Activated CD4-positive, alpha-beta memory T cell treated with anti-CD3 and anti-CD28 coated beads for 36 hours (primary cell): ENCODE data around the gene METTL16. TPM values are rescaled to one million over a fixed set of nuclear protein-coding genes. Genes with fewer than 3 reads are reported as not detected.

Experiments
- CTCF ChIA-PET: fragments of 350-600 bp; sonication (Branson Sonifier 250); formaldehyde crosslinking; loops from one replicate; lab custom pipeline; 2021; ENCODE audit warnings: antibody characterized with exemption, inconsistent platforms; lab: Charles Lee
- POLR2A ChIA-PET: fragments of 350-600 bp; sonication (Branson Sonifier 250); formaldehyde crosslinking; loops from one replicate; lab custom pipeline; 2021; ENCODE audit warnings: antibody characterized with exemption; lab: Charles Lee
- DNase-seq: peaks from one replicate; pipeline ENCODE4 v3.0.0-alpha.2; 2020
- H3K27ac Mint-ChIP-seq: one replicate; pipeline ENCODE4 v1.8.0; 2021; ENCODE audit warnings: mixed read lengths
- H3K27me3 Mint-ChIP-seq: one replicate; pipeline ENCODE4 v1.8.0; 2021; ENCODE audit warnings: mixed read lengths
- H3K36me3 Mint-ChIP-seq: one replicate; pipeline ENCODE4 v1.8.0; 2021; ENCODE audit warnings: mixed read lengths
- H3K4me1 Mint-ChIP-seq: one replicate; pipeline ENCODE4 v1.8.0; 2021; ENCODE audit warnings: low read depth, mixed read lengths
- H3K4me3 Mint-ChIP-seq: one replicate; pipeline ENCODE4 v1.8.0; 2021; ENCODE audit warnings: mild to moderate bottlenecking, mixed read lengths
- H3K9me3 Mint-ChIP-seq: one replicate; pipeline ENCODE4 v1.8.0; 2021; ENCODE audit warnings: mixed read lengths
- intact Hi-C: fragments of 100-400 bp; cut with micrococcal nuclease; formaldehyde crosslinking; loops from one replicate; pipeline ENCODE4 v1.15.1; 2023
- total RNA-seq, 2 experiments: library from RNA; stranded (reverse); gene quantifications; one replicate each; pipeline ENCODE4 v1.2.3, GENCODE V29; 2021

METTL16 gene
- total RNA-seq, 2 experiments from 2014 or later, result 44.0 to 44.6 TPM

GRCh38 chr17:2384439-2385127, 127.1 kb downstream of the METTL16 start:
- intact Hi-C loops, result no loop called here
- ChIA-PET CTCF (interaction anchor here (1.0 to 9.8 kb wide), 6 partner anchors 8 to 50 kb away, joined by 3 to 544 read pairs (median 46); partner anchors contain the start of gene MNT), POLR2A (interaction anchor here (1.1 to 2.7 kb wide), 2 partner anchors 8 to 32 kb away, joined by 4 to 21 read pairs; no protein-coding TSS in a partner anchor)
- Mint-ChIP-seq H3K36me3 (peaks cover 2% of the 10 kb centered on the region), H3K27ac (no peak overlapping the region), H3K4me1 (peaks cover 7% of the 10 kb centered on the region), H3K4me3 (no peak overlapping the region), H3K27me3 (no peaks in the 10 kb centered on the region), H3K9me3 (no peaks in the 10 kb centered on the region)
- DNase-seq, result no peak

GRCh38 chr17:2383628-2384167, 128.0 kb downstream of the METTL16 start:
- Mint-ChIP-seq H3K27ac (no peak overlapping the region), H3K4me1 (peaks cover 2% of the 10 kb centered on the region)

GRCh38 chr17:2380950-2381649, 130.6 kb downstream of the METTL16 start:
- no peak overlapping the region for H3K27ac Mint-ChIP-seq
- DNase-seq, result no peak
- no peak overlapping the region for H3K4me3 Mint-ChIP-seq
- no peaks in the 10 kb centered on the region for H3K9me3 Mint-ChIP-seq
- CTCF ChIA-PET, result interaction anchor here (1.2 to 9.8 kb wide), 10 partner anchors 11 to 136 kb away, joined by 3 to 544 read pairs (median 13); partner anchors contain the start of genes MNT and TSR1
- no peaks in the 10 kb centered on the region for H3K27me3 Mint-ChIP-seq
- intact Hi-C loops, result no loop called here
- H3K4me1 Mint-ChIP-seq, result no peaks in the 10 kb centered on the region
- POLR2A ChIA-PET, result no interaction called here
- H3K36me3 Mint-ChIP-seq, result no peaks in the 10 kb centered on the region

More at GRCh38 chr17:2383628-2384167, 128.0 kb downstream of the METTL16 start:
- no peak for DNase-seq
- H3K36me3 Mint-ChIP-seq, result peaks cover 2% of the 10 kb centered on the region
- intact Hi-C loops, result no loop called here
- H3K4me3 Mint-ChIP-seq, result no peak overlapping the region
- no peaks in the 10 kb centered on the region for H3K27me3 Mint-ChIP-seq
- no peaks in the 10 kb centered on the region for H3K9me3 Mint-ChIP-seq
- ChIA-PET CTCF (interaction anchor here (1.2 to 9.8 kb wide), 11 partner anchors 9 to 290 kb away, joined by 5 to 544 read pairs (median 14); partner anchors contain the start of genes MNT and TSR1), POLR2A (interaction anchor here (1.0 to 2.7 kb wide), 4 partner anchors 9 to 33 kb away, joined by 3 to 21 read pairs (median 5); no protein-coding TSS in a partner anchor)

- Mint-ChIP-seq H3K4me3 (no peak overlapping the region), H3K27ac (no peak overlapping the region), H3K27me3 (no peaks in the 10 kb centered on the region), H3K36me3 (no peaks in the 10 kb centered on the region), H3K9me3 (no peaks in the 10 kb centered on the region), H3K4me1 (no peaks in the 10 kb centered on the region)
- no peak for DNase-seq
- POLR2A ChIA-PET, result no interaction called here
- CTCF ChIA-PET, result interaction anchor here (1.5 to 9.8 kb wide), 4 partner anchors 12 to 42 kb away, joined by 6 to 544 read pairs (median 86); partner anchors contain the start of gene MNT
- intact Hi-C loops, result no loop called here
Observed at GRCh38 chr17:2380226-2380922, 131.3 kb downstream of the METTL16 start.

- ChIA-PET POLR2A (no interaction called here), CTCF (interaction anchor here (9.8 kb wide), 1 partner anchor 36 kb away, joined by 544 read pairs; no protein-coding TSS in a partner anchor)
- Mint-ChIP-seq H3K27ac (no peak overlapping the region), H3K9me3 (no peaks in the 10 kb centered on the region), H3K4me3 (no peak overlapping the region), H3K4me1 (no peaks in the 10 kb centered on the region), H3K27me3 (no peaks in the 10 kb centered on the region), H3K36me3 (no peaks in the 10 kb centered on the region)
- intact Hi-C loops, result no loop called here
- no peak for DNase-seq
Observed at GRCh38 chr17:2379489-2380225, 132.0 kb downstream of the METTL16 start.

- H3K27me3 Mint-ChIP-seq, result no peaks in the 10 kb centered on the region
- H3K4me1 Mint-ChIP-seq, result no peaks in the 10 kb centered on the region
- CTCF ChIA-PET, result interaction anchor here (0.6 to 9.8 kb wide), 2 partner anchors 36 to 407 kb away, joined by 4 to 544 read pairs; no protein-coding TSS in a partner anchor
- no peak overlapping the region for H3K4me3 Mint-ChIP-seq
- POLR2A ChIA-PET, result no interaction called here
- no peak for DNase-seq
- intact Hi-C loops, result no loop called here
- no peak overlapping the region for H3K27ac Mint-ChIP-seq
- H3K9me3 Mint-ChIP-seq, result no peaks in the 10 kb centered on the region
- H3K36me3 Mint-ChIP-seq, result no peaks in the 10 kb centered on the region
Observed at GRCh38 chr17:2378905-2379304, 132.8 kb downstream of the METTL16 start.

- H3K27me3 Mint-ChIP-seq, result no peaks in the 10 kb centered on the region
- CTCF ChIA-PET, result interaction anchor here (0.9 to 9.8 kb wide), 2 partner anchors 25 to 38 kb away, joined by 3 to 544 read pairs; no protein-coding TSS in a partner anchor
- no peaks in the 10 kb centered on the region for H3K4me1 Mint-ChIP-seq
- no peak overlapping the region for H3K4me3 Mint-ChIP-seq
- DNase-seq, result no peak
- POLR2A ChIA-PET, result no interaction called here
- H3K9me3 Mint-ChIP-seq, result no peaks in the 10 kb centered on the region
- H3K27ac Mint-ChIP-seq, result no peak overlapping the region
- intact Hi-C loops, result no loop called here
- H3K36me3 Mint-ChIP-seq, result peaks cover 3% of the 10 kb centered on the region
Observed at GRCh38 chr17:2377659-2378058, 134.0 kb downstream of the METTL16 start.

GRCh38 chr17:2376107-2376506, 135.6 kb downstream of the METTL16 start:
- H3K27me3 Mint-ChIP-seq, result no peaks in the 10 kb centered on the region
- DNase-seq, result no peak
- H3K9me3 Mint-ChIP-seq, result no peaks in the 10 kb centered on the region
- POLR2A ChIA-PET, result no interaction called here
- CTCF ChIA-PET, result no interaction called here
- no peak overlapping the region for H3K27ac Mint-ChIP-seq
- peaks cover 6% of the 10 kb centered on the region for H3K36me3 Mint-ChIP-seq
- H3K4me3 Mint-ChIP-seq, result no peak overlapping the region
- intact Hi-C loops, result no loop called here
- no peaks in the 10 kb centered on the region for H3K4me1 Mint-ChIP-seq

GRCh38 chr17:2375406-2375805, 136.3 kb downstream of the METTL16 start:
- peaks cover 6% of the 10 kb centered on the region for H3K36me3 Mint-ChIP-seq

GRCh38 chr17:2374549-2375285, 137.0 kb downstream of the METTL16 start:
- Mint-ChIP-seq H3K9me3 (no peaks in the 10 kb centered on the region), H3K27ac (no peak overlapping the region), H3K27me3 (no peaks in the 10 kb centered on the region), H3K36me3 (peaks cover 6% of the 10 kb centered on the region), H3K4me3 (no peak overlapping the region), H3K4me1 (no peaks in the 10 kb centered on the region)
- intact Hi-C loops, result no loop called here
- ChIA-PET POLR2A (no interaction called here), CTCF (interaction anchor here (1.2 to 2.3 kb wide), 2 partner anchors 8 to 42 kb away, joined by 3 to 13 read pairs; no protein-coding TSS in a partner anchor)
- DNase-seq, result no peak

More at GRCh38 chr17:2375406-2375805, 136.3 kb downstream of the METTL16 start:
- H3K27me3 Mint-ChIP-seq, result no peaks in the 10 kb centered on the region
- ChIA-PET CTCF (interaction anchor here (1.2 kb wide), 1 partner anchor 41 kb away, joined by 3 read pairs; no protein-coding TSS in a partner anchor), POLR2A (no interaction called here)
- intact Hi-C loops, result no loop called here
- H3K9me3 Mint-ChIP-seq, result no peaks in the 10 kb centered on the region
- H3K27ac Mint-ChIP-seq, result no peak overlapping the region
- H3K4me1 Mint-ChIP-seq, result no peaks in the 10 kb centered on the region
- no peak for DNase-seq
- no peak overlapping the region for H3K4me3 Mint-ChIP-seq
